Uterus (tissue), 4 donors: Measurements from ENCODE around the gene TRIM68. TPM values are rescaled to one million over a fixed set of nuclear protein-coding genes. Genes with fewer than 3 reads are reported as not detected.

Source experiments
- DNase-seq, 2 donors: peaks; one replicate each; pipeline ENCODE4 v3.0.0-alpha.2; 2019 to 2020
- H3K27ac ChIP-seq, 2 donors: fragments of 200-600 bp; sonication (generic); 1 replicate in 1 of 2; 2 replicates in 1 of 2; pipeline ENCODE4 v1.5.1; 2016 to 2018
- H3K27me3 ChIP-seq, 2 donors: fragments of 200-600 bp; sonication (generic); one replicate each; pipeline ENCODE4 v1.5.1; 2018 to 2019; ENCODE audit warnings: control low read depth in 1 of 2
- H3K36me3 ChIP-seq, 2 donors: fragments of 200-600 bp; sonication (generic); one replicate each; pipeline ENCODE4 v1.5.1; 2019; ENCODE audit warnings: control low read depth in 1 of 2
- H3K4me1 ChIP-seq, 2 donors: fragments of 200-600 bp; sonication (generic); one replicate each; pipeline ENCODE4 v1.5.1; 2018 to 2019; ENCODE audit warnings: control low read depth in 1 of 2
- H3K4me3 ChIP-seq, 2 donors: fragments of 200-600 bp; sonication (generic); 1 replicate in 1 of 2; 2 replicates in 1 of 2; pipeline ENCODE4 v1.5.1; 2018 to 2019; ENCODE audit warnings: mild to moderate bottlenecking in 1 of 2
- H3K9me3 ChIP-seq, 2 donors: fragments of 200-600 bp; sonication (generic); one replicate each; pipeline ENCODE4 v1.5.1; 2019; ENCODE audit warnings: control low read depth in 1 of 2
- POLR2A ChIP-seq, 2 donors: fragments of 450-650 bp; IDR thresholded peaks; one replicate each; pipeline ENCODE4 v1.6.1; 2016; ENCODE audit warnings: antibody characterized with exemption in 2 of 2, mild to moderate bottlenecking in 1 of 2, moderate library complexity in 1 of 2
- intact Hi-C: fragments of 100-400 bp; cut with DNase I; formaldehyde crosslinking; loops from one replicate; pipeline ENCODE4 v1.15.1; 2023; ENCODE audit warnings: low total_unique reads
- total RNA-seq, 4 donors: library from RNA; depleted of rRNA in 3 of 4; stranded (reverse); fragments of >200 nt in 3 of 4; gene quantifications; one replicate each; pipeline versions ENCODE4 v1.1.0 to v1.2.4, GENCODE V29; 2014 to 2023
- TF ChIP-seq, protein P1 (sequence below), 4 experiments: fragments of 200-600 bp in 2 of 4; fragments of 450-650 bp in 2 of 4; sonication (generic) in 2 of 4; IDR thresholded peaks; one replicate each; pipeline ENCODE4 v1.5.1; 2016 to 2019; ENCODE audit warnings: antibody characterized with exemption in 4 of 4, mild to moderate bottlenecking in 2 of 4, moderate library complexity in 1 of 4
- donor health status: DM: yes; HTN: yes; CAD: no.

The TRIM68 gene, protein sequence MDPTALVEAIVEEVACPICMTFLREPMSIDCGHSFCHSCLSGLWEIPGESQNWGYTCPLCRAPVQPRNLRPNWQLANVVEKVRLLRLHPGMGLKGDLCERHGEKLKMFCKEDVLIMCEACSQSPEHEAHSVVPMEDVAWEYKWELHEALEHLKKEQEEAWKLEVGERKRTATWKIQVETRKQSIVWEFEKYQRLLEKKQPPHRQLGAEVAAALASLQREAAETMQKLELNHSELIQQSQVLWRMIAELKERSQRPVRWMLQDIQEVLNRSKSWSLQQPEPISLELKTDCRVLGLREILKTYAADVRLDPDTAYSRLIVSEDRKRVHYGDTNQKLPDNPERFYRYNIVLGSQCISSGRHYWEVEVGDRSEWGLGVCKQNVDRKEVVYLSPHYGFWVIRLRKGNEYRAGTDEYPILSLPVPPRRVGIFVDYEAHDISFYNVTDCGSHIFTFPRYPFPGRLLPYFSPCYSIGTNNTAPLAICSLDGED
- total RNA-seq, result 10 to 100 TPM in 3 of 4 donors, 1 to 10 TPM in 1; 9.0 to 22.7 (median 13.3) TPM

DNA sequence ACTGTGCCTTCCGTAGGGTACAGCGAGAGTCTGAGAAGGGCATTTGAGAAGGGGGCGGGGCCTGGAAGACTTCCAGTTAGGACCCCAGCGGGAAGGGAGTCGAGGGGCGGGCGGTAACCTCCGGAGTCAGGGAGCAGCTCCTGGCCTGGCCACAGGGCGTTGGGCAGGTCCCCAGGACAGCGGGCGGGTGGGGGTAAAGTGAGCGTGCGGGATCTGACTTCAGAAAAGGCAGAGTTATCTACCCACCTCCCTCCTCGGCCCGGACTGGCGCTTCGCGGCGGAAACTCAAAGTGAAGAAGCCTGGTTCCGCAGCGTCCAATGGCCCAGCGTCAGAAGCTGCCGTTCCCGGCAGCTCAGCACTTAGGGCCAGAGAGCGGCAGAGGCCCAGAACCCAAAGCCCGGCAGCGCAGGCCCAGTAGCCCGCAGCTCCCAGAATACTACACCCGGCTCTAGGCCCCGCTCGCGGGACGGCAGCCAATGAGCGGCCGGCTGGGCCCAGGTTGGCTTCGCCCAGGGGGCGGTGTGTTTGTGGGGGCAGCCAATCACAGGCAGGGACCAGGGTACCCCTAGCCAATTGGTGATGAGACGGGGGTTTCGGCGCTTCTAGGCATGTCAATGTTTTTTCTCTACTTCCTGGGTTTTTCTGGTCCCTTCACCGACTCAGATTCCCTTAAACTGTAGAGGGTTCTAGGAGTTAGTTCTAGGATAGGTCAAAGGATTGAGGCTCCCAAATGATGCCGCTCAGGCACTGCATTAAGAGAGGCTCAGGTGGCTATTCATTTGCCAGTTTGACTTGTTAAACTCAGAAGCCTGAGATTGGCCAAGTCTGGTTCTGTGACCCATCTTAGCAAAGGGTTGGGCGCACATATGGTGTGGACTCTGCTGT, at the start of gene TRIM68:
Gene TRIM68, minus strand, starts transcription at position 451 of the 886 bp plus-strand sequence. CDS start 2,727 bp downstream, outside the sequence.
- intact Hi-C loops, result no loop called here

DNA sequence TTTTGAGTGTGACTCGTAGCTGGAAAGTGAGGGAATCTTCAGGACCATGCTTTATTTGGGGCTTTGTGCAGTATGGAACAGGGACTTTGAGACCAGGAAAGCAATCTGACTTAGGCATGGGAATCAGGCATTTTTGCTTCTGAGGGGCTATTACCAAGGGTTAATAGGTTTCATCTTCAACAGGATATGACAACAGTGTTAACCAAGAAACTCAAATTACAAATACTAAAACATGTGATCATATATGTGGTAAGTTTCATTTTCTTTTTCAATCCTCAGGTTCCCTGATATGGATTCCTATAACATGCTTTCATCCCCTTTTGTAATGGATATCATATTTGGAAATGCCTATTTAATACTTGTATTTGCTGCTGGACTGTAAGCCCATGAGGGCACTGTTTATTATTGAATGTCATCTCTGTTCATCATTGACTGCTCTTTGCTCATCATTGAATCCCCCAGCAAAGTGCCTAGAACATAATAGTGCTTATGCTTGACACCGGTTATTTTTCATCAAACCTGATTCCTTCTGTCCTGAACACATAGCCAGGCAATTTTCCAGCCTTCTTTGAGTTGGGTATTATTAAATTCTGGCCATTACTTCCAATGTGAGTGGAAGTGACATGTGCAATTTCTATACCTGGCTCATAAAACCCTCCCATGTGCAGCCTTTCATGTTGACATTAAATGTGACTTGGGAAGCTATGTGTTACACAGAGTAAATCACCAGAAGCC, 46.8 kb upstream of the TRIM68 start:
- TF ChIP-seq, protein P1, sequence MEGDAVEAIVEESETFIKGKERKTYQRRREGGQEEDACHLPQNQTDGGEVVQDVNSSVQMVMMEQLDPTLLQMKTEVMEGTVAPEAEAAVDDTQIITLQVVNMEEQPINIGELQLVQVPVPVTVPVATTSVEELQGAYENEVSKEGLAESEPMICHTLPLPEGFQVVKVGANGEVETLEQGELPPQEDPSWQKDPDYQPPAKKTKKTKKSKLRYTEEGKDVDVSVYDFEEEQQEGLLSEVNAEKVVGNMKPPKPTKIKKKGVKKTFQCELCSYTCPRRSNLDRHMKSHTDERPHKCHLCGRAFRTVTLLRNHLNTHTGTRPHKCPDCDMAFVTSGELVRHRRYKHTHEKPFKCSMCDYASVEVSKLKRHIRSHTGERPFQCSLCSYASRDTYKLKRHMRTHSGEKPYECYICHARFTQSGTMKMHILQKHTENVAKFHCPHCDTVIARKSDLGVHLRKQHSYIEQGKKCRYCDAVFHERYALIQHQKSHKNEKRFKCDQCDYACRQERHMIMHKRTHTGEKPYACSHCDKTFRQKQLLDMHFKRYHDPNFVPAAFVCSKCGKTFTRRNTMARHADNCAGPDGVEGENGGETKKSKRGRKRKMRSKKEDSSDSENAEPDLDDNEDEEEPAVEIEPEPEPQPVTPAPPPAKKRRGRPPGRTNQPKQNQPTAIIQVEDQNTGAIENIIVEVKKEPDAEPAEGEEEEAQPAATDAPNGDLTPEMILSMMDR (IDR thresholded peaks at IDR 0.05), result no peak
- TF ChIP-seq POLR2A (IDR thresholded peaks at IDR 0.05), result no peak
- Histone ChIP-seq H3K36me3 (no peaks in the 10 kb centered on the region), H3K4me3 (no peak overlapping the region), H3K9me3 (no peaks in the 10 kb centered on the region), H3K27me3 (no peaks in the 10 kb centered on the region), H3K4me1 (no peaks in the 10 kb centered on the region), H3K27ac (no peak overlapping the region)
- intact Hi-C loops, result no loop called here
- no peak for DNase-seq

More for the DNA sequence above, at the start of gene TRIM68:
- H3K4me3 ChIP-seq, result peak within 1 kb of the TSS; percentile 62 to 72
- TF ChIP-seq, protein P1 (IDR thresholded peaks at IDR 0.05), result peak in 2 of 4 experiments; percentile 5 to 10
- peak; percentile 59 to 74 for TF ChIP-seq POLR2A (IDR thresholded peaks at IDR 0.05)
- H3K36me3 ChIP-seq, result no peaks in the 10 kb centered on the region
- no peaks in the 10 kb centered on the region for H3K27me3 ChIP-seq
- no peaks in the 10 kb centered on the region for H3K9me3 ChIP-seq
- peak within 1 kb of the TSS; percentile 87 to 91 for H3K27ac ChIP-seq
- no peaks in the 10 kb centered on the region for H3K4me1 ChIP-seq
- DNase-seq, result peak; percentile 94 to 97

DNA sequence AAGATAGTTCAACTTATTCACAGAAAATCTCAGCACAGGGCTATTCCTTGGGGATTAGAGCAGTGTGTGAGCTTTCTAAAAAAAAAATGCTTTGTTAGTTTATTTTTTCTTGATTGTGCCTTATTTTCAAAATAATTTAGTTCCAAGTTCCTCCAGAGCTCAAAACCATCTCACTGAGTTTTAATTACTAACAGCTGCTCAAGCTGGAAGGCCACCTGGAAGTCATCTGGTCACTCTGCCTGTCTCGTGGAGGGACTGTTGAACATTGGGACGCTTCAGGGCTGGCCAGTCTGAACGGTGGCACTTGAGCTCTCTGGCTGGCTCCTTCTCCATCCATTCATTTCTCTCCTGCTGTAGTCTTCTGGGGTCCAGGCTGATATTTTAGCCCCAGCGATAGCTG, 39.7 kb upstream of the TRIM68 start:
- Histone ChIP-seq H3K27ac (no peak overlapping the region), H3K4me3 (no peak overlapping the region), H3K36me3 (no peaks in the 10 kb centered on the region), H3K27me3 (no peaks in the 10 kb centered on the region), H3K4me1 (no peaks in the 10 kb centered on the region), H3K9me3 (no peaks in the 10 kb centered on the region)
- intact Hi-C loops, result no loop called here
- TF ChIP-seq POLR2A (IDR thresholded peaks at IDR 0.05), result no peak
- TF ChIP-seq, protein P1 (IDR thresholded peaks at IDR 0.05), result no peak
- no peak for DNase-seq

DNA sequence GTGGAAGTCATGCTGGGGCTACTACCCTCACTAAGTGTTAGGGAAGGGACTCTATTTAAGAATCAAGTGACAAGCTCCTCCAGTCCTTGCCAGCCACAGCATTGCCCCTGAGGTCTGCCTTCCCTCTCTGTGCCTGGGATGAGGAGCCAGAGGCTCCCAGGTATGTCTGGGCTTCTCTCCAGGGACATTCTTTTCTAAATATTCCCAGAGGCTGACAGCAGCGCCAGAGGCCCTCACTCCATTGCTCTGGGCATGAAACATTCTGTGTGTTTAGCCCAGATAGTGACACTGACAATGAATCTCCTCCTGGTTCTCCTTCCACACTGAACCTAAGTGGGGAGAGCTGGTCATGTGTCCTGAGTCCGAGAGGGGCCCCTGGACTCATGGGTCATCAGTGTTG, 37.9 kb upstream of the TRIM68 start:
- intact Hi-C loops, result no loop called here
- DNase-seq, result no peak
- TF ChIP-seq, protein P1 (IDR thresholded peaks at IDR 0.05), result no peak
- no peak for TF ChIP-seq POLR2A (IDR thresholded peaks at IDR 0.05)
- Histone ChIP-seq H3K36me3 (no peaks in the 10 kb centered on the region), H3K9me3 (no peaks in the 10 kb centered on the region), H3K4me3 (no peak overlapping the region), H3K27ac (no peak overlapping the region), H3K4me1 (no peaks in the 10 kb centered on the region), H3K27me3 (no peaks in the 10 kb centered on the region)
